PC-9 (cell line): ENCODE data around the gene GOLIM4. TPM values are rescaled to one million over a fixed set of nuclear protein-coding genes. Genes with fewer than 3 reads are reported as not detected.

Experiments used
- BruUV-seq: library from RNA; stranded (reverse); fragments of 400-500 nt; replicated peaks from 2 replicates; lab custom pipeline; 2021; lab: Mats Ljungman, UMichigan
- CTCF ChIA-PET: fragments of 300-600 bp; sonication (Branson Sonifier 250); formaldehyde crosslinking; loops from one replicate; lab custom pipeline; 2022; ENCODE audit warnings: antibody characterized with exemption; lab: Charles Lee
- POLR2A ChIA-PET: fragments of 300-600 bp; sonication (Branson Sonifier 250); formaldehyde crosslinking; loops from one replicate; lab custom pipeline; 2022; ENCODE audit warnings: antibody characterized with exemption; ENCODE audit not compliant: unreplicated experiment; lab: Charles Lee
- DNase-seq, 2 experiments: peaks; one replicate each; pipeline versions ENCODE4 v3.0.0 to v3.0.0-alpha.2; 2015 to 2022; ENCODE audit warnings: mixed read lengths in 1 of 2
- H2AFZ ChIP-seq: fragments of 200-600 bp; sonication (generic); 2 replicates; pipeline ENCODE4 v1.8.1; 2017; ENCODE audit warnings: antibody characterized with exemption
- H3F3A ChIP-seq: fragments of 200-600 bp; sonication (generic); 2 replicates; pipeline ENCODE4 v1.8.1; 2017; ENCODE audit warnings: antibody characterized with exemption, mild to moderate bottlenecking, low read depth; ENCODE audit not compliant: insufficient read depth
- H3K27ac ChIP-seq: fragments of 200-600 bp; sonication (generic); 2 replicates; pipeline ENCODE4 v1.6.1; 2016; ENCODE audit warnings: mixed run types
- H3K27me3 ChIP-seq: fragments of 200-600 bp; sonication (generic); 2 replicates; pipeline ENCODE4 v1.6.1; 2016; ENCODE audit warnings: low read depth, mixed run types; ENCODE audit not compliant: insufficient read depth
- H3K36me3 ChIP-seq: fragments of 200-600 bp; sonication (generic); 2 replicates; pipeline ENCODE4 v1.6.1; 2016; ENCODE audit warnings: low read depth, mixed run types
- H3K4me1 ChIP-seq: fragments of 200-600 bp; sonication (generic); replicated peaks from 2 replicates; pipeline ENCODE4 v1.6.1; 2016; ENCODE audit warnings: mixed run types; ENCODE audit not compliant: insufficient read depth
- H3K4me2 ChIP-seq: fragments of 200-600 bp; sonication (generic); 2 replicates; pipeline ENCODE4 v1.6.1; 2017; ENCODE audit warnings: mixed run types
- H3K4me3 ChIP-seq: fragments of 200-600 bp; sonication (generic); 2 replicates; pipeline ENCODE4 v1.6.1; 2016; ENCODE audit warnings: mixed run types
- H3K79me2 ChIP-seq: fragments of 200-600 bp; sonication (generic); 2 replicates; pipeline ENCODE4 v1.6.1; 2017; ENCODE audit warnings: low read depth, mixed run types
- H3K9me2 ChIP-seq: fragments of 200-600 bp; sonication (generic); 2 replicates; pipeline ENCODE4 v1.8.1; 2017; ENCODE audit warnings: mild to moderate bottlenecking; ENCODE audit not compliant: insufficient read depth
- H3K9me3 ChIP-seq: fragments of 200-600 bp; sonication (generic); 2 replicates; pipeline ENCODE4 v1.8.1; 2016; ENCODE audit warnings: low read depth; ENCODE audit not compliant: insufficient read depth
- H4K20me1 ChIP-seq: fragments of 200-600 bp; sonication (generic); 2 replicates; pipeline ENCODE4 v1.8.1; 2017; ENCODE audit not compliant: insufficient read depth
- CTCF ChIP-seq: fragments of 200-600 bp; sonication (generic); conservative IDR thresholded peaks from 2 replicates; pipeline ENCODE4 v1.6.1; 2017; ENCODE audit warnings: mixed run types, antibody characterized with exemption, mild to moderate bottlenecking, moderate library complexity
- EZH2 ChIP-seq: fragments of 200-600 bp; sonication (generic); IDR thresholded peaks from 2 replicates; pipeline ENCODE4 v1.8.0; 2017; ENCODE audit warnings: antibody characterized with exemption, low read depth
- intact Hi-C: fragments of 100-400 bp; cut with micrococcal nuclease; formaldehyde crosslinking; loops from one replicate; pipeline ENCODE4 v1.10.0; 2022; ENCODE audit not compliant: unreplicated experiment
- total RNA-seq: library from RNA; stranded (reverse); gene quantifications from 2 replicates; pipeline ENCODE4 v1.2.3, GENCODE V29; 2021

GOLIM4 gene
- total RNA-seq, 1 experiment from 2014 or later, result 17.5 TPM

GRCh38 chr3:168001244-168001643, 94.5 kb downstream of the GOLIM4 start:
- no peak overlapping the region for H2AFZ ChIP-seq
- no TSS peak for BruUV-seq
- H3K27ac ChIP-seq, result no peak overlapping the region
- H3K79me2 ChIP-seq, result no peaks in the 10 kb centered on the region
- no peak overlapping the region for H3K4me2 ChIP-seq
- H3K27me3 ChIP-seq, result no peaks in the 10 kb centered on the region
- no peaks in the 10 kb centered on the region for H3F3A ChIP-seq
- no peak overlapping the region for H3K4me3 ChIP-seq
- intact Hi-C loops, result no loop called here
- no peak for TF ChIP-seq CTCF
- no peak for TF ChIP-seq EZH2
- ChIA-PET POLR2A (interaction anchor here (0.6 kb wide), 1 partner anchor 225 kb away, joined by 3 read pairs; no protein-coding TSS in a partner anchor), CTCF (no interaction called here)
- no peaks in the 10 kb centered on the region for H3K9me2 ChIP-seq
- H3K4me1 ChIP-seq, result no peaks in the 10 kb centered on the region
- H3K9me3 ChIP-seq, result peaks cover 3% of the 10 kb centered on the region; the same call in 1 of the 2 replicates
- no peaks in the 10 kb centered on the region for H4K20me1 ChIP-seq
- no peak for DNase-seq
- no peaks in the 10 kb centered on the region for H3K36me3 ChIP-seq

- Histone ChIP-seq H3K27ac (no peak overlapping the region), H3K4me3 (no peak overlapping the region), H3F3A (no peaks in the 10 kb centered on the region), H3K36me3 (no peaks in the 10 kb centered on the region), H3K4me2 (no peak overlapping the region), H3K9me2 (no peaks in the 10 kb centered on the region), H3K27me3 (no peaks in the 10 kb centered on the region), H2AFZ (no peak overlapping the region), H3K9me3 (peaks cover 3% of the 10 kb centered on the region; the same call in 1 of the 2 replicates), H3K79me2 (no peaks in the 10 kb centered on the region), H3K4me1 (no peaks in the 10 kb centered on the region), H4K20me1 (no peaks in the 10 kb centered on the region)
- BruUV-seq, result no TSS peak
- intact Hi-C loops, result no loop called here
- ChIA-PET POLR2A (no interaction called here), CTCF (no interaction called here)
- TF ChIP-seq CTCF (no peak), EZH2 (no peak)
- DNase-seq, result no peak
These were observed 97.5 kb downstream of the GOLIM4 start for GRCh38 chr3:167998253-167998652.

GRCh38 chr3:167996514-167996913, 99.2 kb downstream of the GOLIM4 start:
- H3K27me3 ChIP-seq, result no peaks in the 10 kb centered on the region
- BruUV-seq, result no TSS peak
- H3K9me2 ChIP-seq, result no peaks in the 10 kb centered on the region
- no peaks in the 10 kb centered on the region for H3K4me1 ChIP-seq
- H3F3A ChIP-seq, result no peaks in the 10 kb centered on the region
- H2AFZ ChIP-seq, result no peak overlapping the region
- ChIA-PET CTCF (no interaction called here), POLR2A (no interaction called here)
- no peaks in the 10 kb centered on the region for H3K9me3 ChIP-seq
- DNase-seq, result no peak
- H3K79me2 ChIP-seq, result no peaks in the 10 kb centered on the region
- H4K20me1 ChIP-seq, result no peaks in the 10 kb centered on the region
- H3K36me3 ChIP-seq, result no peaks in the 10 kb centered on the region
- H3K4me2 ChIP-seq, result no peak overlapping the region
- no peak for TF ChIP-seq CTCF
- TF ChIP-seq EZH2, result no peak
- no peak overlapping the region for H3K4me3 ChIP-seq
- H3K27ac ChIP-seq, result no peak overlapping the region
- intact Hi-C loops, result no loop called here
